ENCODE results near the gene NDUFA8. TPM values are rescaled to one million over a fixed set of nuclear protein-coding genes. Genes with fewer than 3 reads are reported as not detected.

The NDUFA8 gene
- polyA plus RNA-seq, 1 donor (not counting 4 experiments of a cell fraction or from before 2014, with no cell fraction given), result 105 TPM

DNA sequence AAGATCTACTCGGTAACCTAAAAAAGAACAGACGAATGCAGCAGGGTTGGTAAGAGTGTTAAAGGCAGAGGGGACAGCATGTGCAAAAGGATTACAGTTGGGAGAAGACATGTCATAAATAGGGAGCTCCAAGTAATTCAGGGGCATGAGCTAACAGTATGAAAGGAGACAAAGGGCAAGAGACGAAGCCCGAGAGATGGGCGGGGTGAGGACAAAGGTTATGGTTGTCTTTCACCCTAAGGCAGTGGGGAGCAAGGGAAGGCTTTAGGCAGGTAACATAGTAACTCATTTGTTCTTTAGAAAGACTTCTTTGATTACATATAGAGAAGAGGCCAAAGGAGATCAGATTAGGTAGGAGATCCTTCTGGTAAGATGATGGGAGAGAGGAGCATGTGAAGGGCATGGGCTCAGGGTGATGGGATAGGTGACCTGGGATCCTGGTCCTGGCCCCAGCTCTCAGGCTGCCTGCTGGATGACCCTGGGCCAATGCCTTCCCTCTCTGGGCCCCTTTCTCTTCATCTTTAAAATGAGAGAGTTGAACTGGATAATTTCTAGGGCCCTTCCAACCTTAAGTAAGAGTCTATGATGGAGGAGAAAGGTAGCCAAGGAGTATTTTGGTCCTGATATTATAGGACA is 19.6 kb upstream of the NDUFA8 start:
- DNase-seq (ENCODE audit: low read depth, low spot score), result no peak
- Histone ChIP-seq H3K9ac (ENCODE audit: control insufficient read depth, extremely low read depth, insufficient read depth, low read length) (no peak overlapping the region), H3K9me3 (ENCODE audit: control insufficient read depth, low read depth, low read length) (no peaks in the 10 kb centered on the region), H4K20me1 (ENCODE audit: control insufficient read depth, extremely low read depth, insufficient read depth, low read length) (no peaks in the 10 kb centered on the region), H3K36me3 (ENCODE audit: control insufficient read depth in 2 of 2, extremely low read depth in 1 of 2, insufficient read depth in 2 of 2, low read length in 2 of 2) (no peaks in the 10 kb centered on the region), H3K27ac (ENCODE audit: control insufficient read depth, insufficient read depth, low read length) (no peak overlapping the region), H3K79me2 (ENCODE audit: control insufficient read depth, insufficient read depth, low read length) (no peaks in the 10 kb centered on the region), H2AFZ (ENCODE audit: control insufficient read depth, low read length) (no peak overlapping the region), H3K4me2 (ENCODE audit: control insufficient read depth, extremely low read depth, insufficient read depth, low read depth, low read length) (no peak overlapping the region), H3K4me3 (ENCODE audit: control insufficient read depth in 2 of 3, extremely low read depth in 1 of 3, insufficient read depth in 2 of 3, low read depth in 1 of 3, low read length in 3 of 3) (no peak overlapping the region), H3K4me1 (ENCODE audit: control insufficient read depth, extremely low read depth, insufficient read depth, low read length) (no peaks in the 10 kb centered on the region), H3K9me1 (ENCODE audit: control insufficient read depth, extremely low read depth, insufficient read depth, low read length) (no peaks in the 10 kb centered on the region), H3K27me3 (ENCODE audit: control insufficient read depth, extremely low read depth, insufficient read depth, low read length) (peaks cover 7% of the 10 kb centered on the region)
- dilution Hi-C loops (cut with MboI; ENCODE audit: extremely low pct_ligation_motif_present, low sequenced_read_pairs), result no loop called here
- no peak for FAIRE-seq
- no peak for TF ChIP-seq EZH2 (IDR thresholded peaks at IDR 0.05; ENCODE audit: low read length)
- TF ChIP-seq, protein P1, sequence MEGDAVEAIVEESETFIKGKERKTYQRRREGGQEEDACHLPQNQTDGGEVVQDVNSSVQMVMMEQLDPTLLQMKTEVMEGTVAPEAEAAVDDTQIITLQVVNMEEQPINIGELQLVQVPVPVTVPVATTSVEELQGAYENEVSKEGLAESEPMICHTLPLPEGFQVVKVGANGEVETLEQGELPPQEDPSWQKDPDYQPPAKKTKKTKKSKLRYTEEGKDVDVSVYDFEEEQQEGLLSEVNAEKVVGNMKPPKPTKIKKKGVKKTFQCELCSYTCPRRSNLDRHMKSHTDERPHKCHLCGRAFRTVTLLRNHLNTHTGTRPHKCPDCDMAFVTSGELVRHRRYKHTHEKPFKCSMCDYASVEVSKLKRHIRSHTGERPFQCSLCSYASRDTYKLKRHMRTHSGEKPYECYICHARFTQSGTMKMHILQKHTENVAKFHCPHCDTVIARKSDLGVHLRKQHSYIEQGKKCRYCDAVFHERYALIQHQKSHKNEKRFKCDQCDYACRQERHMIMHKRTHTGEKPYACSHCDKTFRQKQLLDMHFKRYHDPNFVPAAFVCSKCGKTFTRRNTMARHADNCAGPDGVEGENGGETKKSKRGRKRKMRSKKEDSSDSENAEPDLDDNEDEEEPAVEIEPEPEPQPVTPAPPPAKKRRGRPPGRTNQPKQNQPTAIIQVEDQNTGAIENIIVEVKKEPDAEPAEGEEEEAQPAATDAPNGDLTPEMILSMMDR (optimal IDR thresholded peaks at IDR 0.05 in 1 of 3, IDR thresholded peaks at IDR 0.05 in 1 of 3, conservative IDR thresholded peaks at IDR 0.05 in 1 of 3; ENCODE audit: extremely low read depth in 1 of 3, insufficient read depth in 2 of 3, low read length in 3 of 3), result no peak

DNA sequence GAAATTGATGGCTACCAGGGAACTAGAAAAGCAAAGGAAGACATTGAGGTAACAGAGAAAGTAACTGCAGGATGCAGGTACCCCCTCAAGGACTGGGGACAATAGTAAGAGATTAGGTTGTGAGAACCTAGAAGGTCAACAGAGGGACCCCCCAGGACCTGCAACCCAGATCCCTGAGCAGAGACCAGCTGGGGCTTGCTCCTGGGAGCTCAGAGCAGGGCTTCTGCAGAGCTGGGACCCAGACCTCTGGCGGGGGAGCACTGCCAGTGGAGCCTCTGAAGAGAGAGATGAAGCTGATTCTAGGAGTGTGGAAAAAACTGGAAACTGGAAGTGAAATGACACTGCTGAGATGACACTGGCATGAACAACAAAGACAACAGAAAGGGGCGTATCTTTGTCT is 17.3 kb upstream of the NDUFA8 start:
- no peaks in the 10 kb centered on the region for H3K79me2 ChIP-seq (ENCODE audit: control insufficient read depth, insufficient read depth, low read length)
- H4K20me1 ChIP-seq (ENCODE audit: control insufficient read depth, extremely low read depth, insufficient read depth, low read length), result no peaks in the 10 kb centered on the region
- no peak overlapping the region for H3K27ac ChIP-seq (ENCODE audit: control insufficient read depth, insufficient read depth, low read length)
- no peaks in the 10 kb centered on the region for H3K4me1 ChIP-seq (ENCODE audit: control insufficient read depth, extremely low read depth, insufficient read depth, low read length)
- no peak for DNase-seq (ENCODE audit: low read depth, low spot score)
- H3K9me3 ChIP-seq (ENCODE audit: control insufficient read depth, low read depth, low read length), result no peaks in the 10 kb centered on the region
- no peak overlapping the region for H3K9ac ChIP-seq (ENCODE audit: control insufficient read depth, extremely low read depth, insufficient read depth, low read length)
- H3K9me1 ChIP-seq (ENCODE audit: control insufficient read depth, extremely low read depth, insufficient read depth, low read length), result no peaks in the 10 kb centered on the region
- TF ChIP-seq EZH2 (IDR thresholded peaks at IDR 0.05; ENCODE audit: low read length), result no peak
- TF ChIP-seq, protein P1 (optimal IDR thresholded peaks at IDR 0.05 in 1 of 3, IDR thresholded peaks at IDR 0.05 in 1 of 3, conservative IDR thresholded peaks at IDR 0.05 in 1 of 3; ENCODE audit: extremely low read depth in 1 of 3, insufficient read depth in 2 of 3, low read length in 3 of 3), result no peak
- H2AFZ ChIP-seq (ENCODE audit: control insufficient read depth, low read length), result no peak overlapping the region
- dilution Hi-C loops (cut with MboI; ENCODE audit: extremely low pct_ligation_motif_present, low sequenced_read_pairs), result no loop called here
- FAIRE-seq, result no peak
- no peaks in the 10 kb centered on the region for H3K36me3 ChIP-seq (ENCODE audit: control insufficient read depth in 2 of 2, extremely low read depth in 1 of 2, insufficient read depth in 2 of 2, low read length in 2 of 2)
- no peak overlapping the region for H3K4me2 ChIP-seq (ENCODE audit: control insufficient read depth, extremely low read depth, insufficient read depth, low read depth, low read length)
- H3K27me3 ChIP-seq (ENCODE audit: control insufficient read depth, extremely low read depth, insufficient read depth, low read length), result peaks cover 8% of the 10 kb centered on the region
- H3K4me3 ChIP-seq (ENCODE audit: control insufficient read depth in 2 of 3, extremely low read depth in 1 of 3, insufficient read depth in 2 of 3, low read depth in 1 of 3, low read length in 3 of 3), result no peak overlapping the region
